GM18508 (cell line): Measurements from ENCODE around the gene TMEM259.

Experiments
- ATAC-seq: cut with Tn5 transposase; IDR thresholded peaks from one replicate; pipeline ENCODE4 v1.9.1; 2021; ENCODE audit warnings: moderate number of reproducible peaks; ENCODE audit not compliant: insufficient read depth, unreplicated experiment

The TMEM259 gene

GRCh38 chr19:1004803-1005664 lies 15.9 kb downstream of the TMEM259 start:
- no peak for ATAC-seq

- no peak for ATAC-seq
These were observed 16.6 kb downstream of the TMEM259 start for GRCh38 chr19:1004204-1004802.

- no peak for ATAC-seq
These were observed 17.6 kb downstream of the TMEM259 start for GRCh38 chr19:1003283-1003682.

GRCh38 chr19:1002600-1002999 lies 18.3 kb downstream of the TMEM259 start:
- ATAC-seq = no peak

- no peak for ATAC-seq
These were observed 19.3 kb downstream of the TMEM259 start for GRCh38 chr19:1001538-1002166.

- ATAC-seq = no peak
These were observed 20.1 kb downstream of the TMEM259 start for GRCh38 chr19:1000591-1001537.

- no peak for ATAC-seq
These were observed 20.8 kb downstream of the TMEM259 start, which contains the start of gene GRIN3B for GRCh38 chr19:1000095-1000494. Gene GRIN3B, plus strand, starts transcription at chr19:1000419. Its CDS starts 19 bp downstream, at chr19:1000438.

GRCh38 chr19:999379-999719 lies 21.6 kb downstream of the TMEM259 start:
- ATAC-seq = no peak

GRCh38 chr19:998064-998463 lies 22.9 kb downstream of the TMEM259 start:
- no peak for ATAC-seq

GRCh38 chr19:996051-996838 lies 24.7 kb downstream of the TMEM259 start:
- ATAC-seq = no peak

GRCh38 chr19:995051-995827 lies 25.7 kb downstream of the TMEM259 start:
- ATAC-seq = no peak

- ATAC-seq = no peak
These were observed 26.4 kb downstream of the TMEM259 start for GRCh38 chr19:994516-994915.

- no peak for ATAC-seq
These were observed 27.0 kb downstream of the TMEM259 start for GRCh38 chr19:993831-994393.

- ATAC-seq = no peak
These were observed 27.5 kb downstream of the TMEM259 start for GRCh38 chr19:993361-993830.

- ATAC-seq = no peak
These were observed 28.3 kb downstream of the TMEM259 start for GRCh38 chr19:992670-993055.

- no peak for ATAC-seq
These were observed 28.8 kb downstream of the TMEM259 start for GRCh38 chr19:991932-992669.

- no peak for ATAC-seq
These were observed 29.6 kb downstream of the TMEM259 start for GRCh38 chr19:991174-991931.
